GM12872 (cell line): ENCODE results near the gene RPS6KC1.

Experiments
- CTCF ChIP-seq: IDR thresholded peaks from 3 replicates; pipeline ENCODE4 v1.5.1; 2011; ENCODE audit warnings: low read depth, mild to moderate bottlenecking, low read length, moderate library complexity; ENCODE audit not compliant: insufficient read depth

RPS6KC1 gene

GRCh38 chr1:213061263-213061662, 10.2 kb downstream of the RPS6KC1 start:
- TF ChIP-seq CTCF: 0 out of 3 replicates have a peak, but pooled peaks have one; percentile 23

- no peak for TF ChIP-seq CTCF
Observed at GRCh38 chr1:213065800-213066199, 14.8 kb downstream of the RPS6KC1 start.

DNA sequence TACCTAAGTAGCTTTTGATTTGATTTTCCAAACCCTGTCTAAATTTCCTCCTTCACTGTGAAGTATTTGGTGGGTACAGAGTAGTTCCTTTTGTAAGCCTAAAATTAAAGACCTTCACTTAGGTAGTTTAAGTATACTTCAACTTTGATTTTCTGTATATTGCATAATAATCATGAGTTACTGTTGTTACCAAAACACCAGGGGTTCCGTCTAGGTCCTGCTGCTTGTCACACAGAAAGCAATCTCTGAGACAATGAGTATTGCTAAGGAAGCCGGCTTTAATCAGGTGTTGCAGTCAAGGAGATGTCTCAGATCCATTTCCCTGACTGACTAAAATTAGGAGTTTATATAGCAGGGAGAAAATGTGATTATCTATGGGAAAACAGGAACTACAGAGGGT, 15.3 kb downstream of the RPS6KC1 start:
- no peak for TF ChIP-seq CTCF

DNA sequence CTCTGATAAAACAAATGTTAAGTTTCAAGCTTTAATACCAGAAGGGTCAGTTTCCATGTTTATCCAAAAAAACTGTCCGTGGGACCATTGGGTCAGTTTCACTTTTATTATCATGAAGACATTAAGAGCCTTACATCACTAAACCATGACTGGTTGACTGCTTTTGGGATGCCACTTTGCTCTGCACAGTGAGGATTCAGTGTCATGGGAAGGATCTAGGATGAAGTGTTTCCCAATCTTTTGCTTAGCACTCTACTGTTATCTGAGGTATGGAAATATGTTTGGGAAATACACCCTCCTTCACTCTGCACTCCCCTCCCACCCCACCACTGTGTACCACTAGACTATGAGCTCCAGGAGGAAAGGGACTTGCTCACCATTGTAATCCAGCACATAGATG, 16.3 kb downstream of the RPS6KC1 start:
- no peak for TF ChIP-seq CTCF

DNA sequence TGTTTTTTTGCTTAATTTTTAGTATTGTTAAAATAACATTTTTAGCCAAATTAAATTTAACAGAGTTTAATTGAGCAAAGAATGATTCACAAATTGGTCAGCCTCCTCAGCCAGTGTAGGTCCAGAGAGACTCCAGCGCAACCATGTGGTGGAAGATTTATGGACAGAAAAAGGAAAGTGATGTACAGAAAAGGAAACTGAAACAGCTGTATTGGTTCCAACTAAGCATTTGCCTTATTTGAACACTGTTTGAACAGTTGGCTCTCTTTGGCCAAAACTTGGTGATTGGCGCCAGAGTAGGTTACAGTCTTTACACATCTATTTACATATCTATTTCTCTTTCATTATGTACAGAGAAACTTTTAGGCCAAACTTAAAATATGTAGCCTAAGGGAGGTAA, 19.4 kb downstream of the RPS6KC1 start:
- TF ChIP-seq CTCF: peak; percentile 21; the same call in 1 of the 3 replicates

DNA sequence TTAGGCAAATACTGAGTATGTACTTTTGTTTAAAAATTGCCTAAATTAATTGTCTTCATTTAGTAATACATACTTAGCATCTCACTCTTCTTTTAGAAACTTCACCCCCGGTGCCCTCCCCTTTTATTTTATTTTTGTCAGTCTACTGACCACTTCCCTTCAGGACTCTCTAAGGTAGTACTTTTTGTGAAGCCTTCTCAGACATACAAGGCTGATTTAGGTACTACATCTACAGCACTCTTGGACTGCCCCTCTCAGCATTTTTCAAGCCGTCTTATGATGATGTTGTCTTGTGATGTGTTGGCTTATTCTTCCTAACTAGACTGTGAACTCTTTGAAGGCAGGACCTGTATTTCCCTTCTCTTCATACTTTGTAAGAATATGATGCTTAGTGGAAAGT, 24.7 kb downstream of the RPS6KC1 start:
- no peak for TF ChIP-seq CTCF

DNA sequence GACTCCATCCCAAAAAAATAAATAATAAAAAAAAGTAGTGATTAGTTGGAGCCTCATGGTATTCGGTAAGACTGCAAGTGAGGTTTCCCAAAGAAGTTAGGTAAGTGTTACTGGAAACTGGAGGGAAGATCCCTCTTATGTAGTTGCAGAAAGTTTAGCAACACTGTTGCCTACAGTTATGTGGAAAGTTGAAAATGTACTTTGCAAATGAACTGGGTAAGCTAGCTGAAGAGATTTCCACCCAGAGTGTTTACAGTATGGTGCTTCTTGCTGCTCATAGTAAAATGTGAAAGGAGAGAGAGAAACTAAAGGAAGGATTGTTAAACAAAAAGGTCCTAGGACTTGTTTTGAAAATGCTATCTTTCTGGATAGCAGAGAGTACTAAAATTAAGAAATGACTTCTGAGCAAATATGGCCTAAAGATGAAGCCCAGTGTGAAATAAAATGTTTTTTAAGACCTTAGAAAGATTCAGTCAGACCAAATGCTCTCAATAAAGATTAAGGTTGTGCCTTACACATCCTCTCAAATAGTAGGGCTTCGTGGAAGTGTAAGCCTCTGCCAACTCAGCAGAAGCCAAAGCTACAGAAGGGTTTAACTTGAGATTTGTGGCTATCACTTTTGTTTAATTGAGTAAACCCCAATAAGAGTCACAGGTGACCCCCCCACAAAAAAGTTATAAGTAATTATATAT, 31.5 kb downstream of the RPS6KC1 start:
- no peak for TF ChIP-seq CTCF
